Mucosa of descending colon (tissue), 3 donors: Measurements from ENCODE around the gene LOXHD1. TPM values are rescaled to one million over a fixed set of nuclear protein-coding genes. Genes with fewer than 3 reads are reported as not detected.

Experiments
- ATAC-seq: fragments of 200-7000 bp; cut with Tn5 transposase; one replicate; pipeline ENCODE4 v1.9.1; 2020; ENCODE audit warnings: mild to moderate bottlenecking, moderate library complexity
- DNase-seq, 3 donors: peaks; one replicate each; pipeline ENCODE4 v3.0.0-alpha.2; 2020
- H3K36me3 ChIP-seq: fragments of 200-600 bp; one replicate; pipeline ENCODE4 v1.8.0; 2021; ENCODE audit warnings: low read depth, mild to moderate bottlenecking
- H3K4me1 ChIP-seq: fragments of 200-600 bp; one replicate; pipeline ENCODE4 v1.8.0; 2021; ENCODE audit warnings: low read depth, mild to moderate bottlenecking
- H3K4me3 ChIP-seq: fragments of 200-600 bp; one replicate; pipeline ENCODE4 v1.8.0; 2021; ENCODE audit warnings: mild to moderate bottlenecking
- H3K9me3 ChIP-seq: fragments of 200-600 bp; one replicate; pipeline ENCODE4 v1.8.0; 2021; ENCODE audit warnings: mild to moderate bottlenecking
- intact Hi-C, 2 donors: fragments of 100-400 bp; cut with DNase I in 1 of 2; cut with micrococcal nuclease in 1 of 2; formaldehyde crosslinking; loops; one replicate each; pipeline versions ENCODE4 v1.11.0 to v1.11.1; 2022; cut with DNase I, micrococcal nuclease
- total RNA-seq, 3 donors: library from RNA; stranded (reverse); fragmentation: NEBNext Ultra II Directional in 2 of 3; extraction: Animal tissue kit (Norgen Biotek cat#: 25700) in 2 of 3; gene quantifications; one replicate each; pipeline versions ENCODE4 v1.2.1 to v1.2.4, GENCODE V29; 2021 to 2023
- TF ChIP-seq, protein P1 (sequence below): fragments of 200-600 bp; IDR thresholded peaks from one replicate; pipeline ENCODE4 v1.8.0; 2022; ENCODE audit warnings: antibody characterized with exemption, mild to moderate bottlenecking
- donor health status: DM: no; HTN: no; CAD: no; lungs with moderate emphysema.
- donor health status: DM: no; HTN: no; CAD: no.
- donor health status: DM: no; HTN: yes; CAD: no.

Gene LOXHD1
- total RNA-seq, 3 donors from 2014 or later: 0.06 TPM; not detected in 2

DNA sequence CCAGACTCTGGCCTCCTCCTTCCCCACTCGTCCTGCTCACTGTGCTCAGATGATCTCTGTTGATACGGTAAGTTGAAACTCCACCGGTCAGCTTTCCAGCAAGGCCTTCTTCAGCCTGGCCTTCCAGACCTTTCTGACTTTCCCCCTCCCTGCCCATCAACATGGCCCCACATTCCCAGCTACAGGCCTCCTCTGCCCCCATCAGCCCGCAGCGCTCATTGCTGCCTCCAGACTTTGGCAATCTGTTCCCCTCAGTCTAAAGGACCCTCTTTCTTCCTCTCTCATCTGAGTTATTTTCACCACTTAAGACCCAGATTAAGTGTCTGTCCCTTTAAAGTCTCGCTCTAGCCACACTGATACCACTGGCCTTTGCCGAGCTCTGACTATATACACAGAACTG is 10.6 kb downstream of the LOXHD1 start:
- no peak for ATAC-seq
- intact Hi-C loops: loop anchor here in 1 of 2 donors (10.0 kb wide), 1 partner anchor 492 kb away; no protein-coding TSS in a partner anchor
- H3K36me3 ChIP-seq: no peaks in the 10 kb centered on the region
- TF ChIP-seq, protein P1, sequence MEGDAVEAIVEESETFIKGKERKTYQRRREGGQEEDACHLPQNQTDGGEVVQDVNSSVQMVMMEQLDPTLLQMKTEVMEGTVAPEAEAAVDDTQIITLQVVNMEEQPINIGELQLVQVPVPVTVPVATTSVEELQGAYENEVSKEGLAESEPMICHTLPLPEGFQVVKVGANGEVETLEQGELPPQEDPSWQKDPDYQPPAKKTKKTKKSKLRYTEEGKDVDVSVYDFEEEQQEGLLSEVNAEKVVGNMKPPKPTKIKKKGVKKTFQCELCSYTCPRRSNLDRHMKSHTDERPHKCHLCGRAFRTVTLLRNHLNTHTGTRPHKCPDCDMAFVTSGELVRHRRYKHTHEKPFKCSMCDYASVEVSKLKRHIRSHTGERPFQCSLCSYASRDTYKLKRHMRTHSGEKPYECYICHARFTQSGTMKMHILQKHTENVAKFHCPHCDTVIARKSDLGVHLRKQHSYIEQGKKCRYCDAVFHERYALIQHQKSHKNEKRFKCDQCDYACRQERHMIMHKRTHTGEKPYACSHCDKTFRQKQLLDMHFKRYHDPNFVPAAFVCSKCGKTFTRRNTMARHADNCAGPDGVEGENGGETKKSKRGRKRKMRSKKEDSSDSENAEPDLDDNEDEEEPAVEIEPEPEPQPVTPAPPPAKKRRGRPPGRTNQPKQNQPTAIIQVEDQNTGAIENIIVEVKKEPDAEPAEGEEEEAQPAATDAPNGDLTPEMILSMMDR: no peak
- no peaks in the 10 kb centered on the region for H3K9me3 ChIP-seq
- H3K4me3 ChIP-seq: no peak overlapping the region
- no peak for DNase-seq
- no peaks in the 10 kb centered on the region for H3K4me1 ChIP-seq

DNA sequence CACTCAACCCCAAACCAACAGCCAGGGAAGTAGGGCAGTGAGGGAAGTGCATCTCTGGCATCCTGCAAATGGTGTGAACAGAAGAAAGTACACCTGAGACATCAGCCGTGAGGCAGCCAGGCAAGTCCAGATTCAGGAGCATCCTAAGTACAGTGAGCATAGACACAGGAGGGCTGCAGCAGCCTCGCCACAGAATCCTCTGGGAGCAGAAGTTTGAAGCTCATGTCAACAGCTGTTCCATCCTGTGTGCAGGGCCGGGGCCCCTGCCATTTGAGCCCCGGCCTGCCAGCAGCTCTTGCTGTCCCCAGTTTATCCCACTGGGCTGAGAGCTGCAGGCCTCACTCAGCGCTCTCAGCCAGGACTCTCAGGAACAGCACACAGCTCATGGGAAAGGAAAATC is 14.5 kb downstream of the LOXHD1 start:
- Histone ChIP-seq H3K9me3 (no peaks in the 10 kb centered on the region), H3K4me3 (no peak overlapping the region), H3K4me1 (no peaks in the 10 kb centered on the region), H3K36me3 (no peaks in the 10 kb centered on the region)
- no peak for DNase-seq
- TF ChIP-seq, protein P1: no peak
- intact Hi-C loops: loop anchor here in 1 of 2 donors (10.0 kb wide), 1 partner anchor 488 kb away; no protein-coding TSS in a partner anchor
- ATAC-seq: no peak

DNA sequence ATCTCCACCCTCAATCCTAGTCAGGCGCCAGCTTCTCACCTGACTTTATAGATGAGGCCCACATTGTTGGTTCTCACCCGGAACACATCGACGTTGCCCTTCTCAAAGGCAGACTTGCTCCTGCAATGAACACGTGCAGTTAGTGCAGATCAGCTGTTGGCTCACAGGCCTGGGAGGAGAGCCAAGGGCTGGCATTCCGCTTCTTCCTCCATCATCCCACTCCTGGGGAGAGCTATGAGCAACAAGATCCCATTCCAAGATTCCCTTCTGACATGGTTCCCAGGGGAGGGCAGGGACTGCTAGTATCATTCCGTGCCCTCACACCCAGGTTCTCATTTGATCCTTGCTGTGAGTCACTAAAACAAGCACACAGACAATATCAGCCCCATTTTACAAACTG is 15.1 kb downstream of the LOXHD1 start:
- TF ChIP-seq, protein P1: no peak
- no peak for DNase-seq
- ATAC-seq: no peak
- no peaks in the 10 kb centered on the region for H3K4me1 ChIP-seq
- no peaks in the 10 kb centered on the region for H3K36me3 ChIP-seq
- intact Hi-C loops: loop anchor here in 1 of 2 donors (10.0 kb wide), 1 partner anchor 487 kb away; no protein-coding TSS in a partner anchor
- no peak overlapping the region for H3K4me3 ChIP-seq
- no peaks in the 10 kb centered on the region for H3K9me3 ChIP-seq

DNA sequence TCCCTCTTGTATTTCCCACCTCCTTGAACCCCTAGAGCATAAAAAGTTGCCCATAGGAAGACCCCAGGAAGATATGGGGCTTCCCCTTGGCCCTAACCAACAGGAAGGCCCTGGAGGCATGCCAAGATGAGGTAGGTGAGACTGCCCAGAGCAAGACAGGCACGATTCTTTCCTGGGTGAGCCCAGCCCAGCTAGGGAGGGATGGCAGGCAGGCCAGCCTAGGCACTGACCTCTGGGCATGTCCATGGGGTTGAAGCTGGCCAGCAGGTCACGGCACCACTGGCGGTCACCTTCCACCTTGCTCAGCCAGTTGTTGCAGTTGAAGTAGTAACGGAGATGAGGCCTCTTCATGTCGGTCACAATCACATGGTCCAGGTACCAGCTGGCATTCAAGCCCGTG is 17.6 kb downstream of the LOXHD1 start:
- no peak overlapping the region for H3K4me3 ChIP-seq
- H3K9me3 ChIP-seq: no peaks in the 10 kb centered on the region
- ATAC-seq (no peak), DNase-seq (no peak)
- TF ChIP-seq, protein P1: no peak
- H3K36me3 ChIP-seq: no peaks in the 10 kb centered on the region
- intact Hi-C loops: no loop called here
- no peaks in the 10 kb centered on the region for H3K4me1 ChIP-seq

DNA sequence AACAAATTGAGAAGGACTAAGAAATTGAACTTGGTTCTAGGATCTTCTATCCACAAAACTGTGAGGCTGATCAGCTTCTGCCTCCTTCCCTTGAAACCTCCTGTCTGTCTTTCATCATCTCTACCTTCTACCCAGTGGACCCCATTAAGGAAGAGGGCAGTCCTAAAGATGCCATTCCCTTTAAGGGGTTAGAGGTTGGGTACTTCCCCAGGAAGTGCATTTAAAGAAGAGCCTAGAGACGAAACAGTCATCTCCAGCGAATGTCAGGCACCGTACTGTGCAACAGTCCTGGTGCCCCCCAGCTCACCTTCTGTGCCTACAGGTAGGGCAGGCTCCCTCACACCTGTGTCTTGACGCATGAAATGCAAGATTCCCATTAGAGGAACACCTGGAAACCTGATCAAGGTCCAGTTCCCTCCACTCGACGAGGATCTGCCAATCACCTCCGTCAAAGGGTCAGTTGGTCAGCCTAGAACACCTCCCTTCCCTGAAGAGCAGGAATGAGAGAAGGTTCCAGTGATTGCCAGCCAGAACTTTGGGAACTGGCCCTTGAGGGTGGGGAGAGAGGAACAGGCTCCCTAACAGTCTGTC is 20.9 kb downstream of the LOXHD1 start:
- TF ChIP-seq, protein P1: no peak
- no peaks in the 10 kb centered on the region for H3K4me1 ChIP-seq
- DNase-seq: no peak
- ATAC-seq: no peak
- intact Hi-C loops: no loop called here
- no peaks in the 10 kb centered on the region for H3K36me3 ChIP-seq
- H3K4me3 ChIP-seq: no peak overlapping the region
- H3K9me3 ChIP-seq: no peaks in the 10 kb centered on the region
